Esophagus muscularis mucosa (tissue), 3 donors: ENCODE results near the gene POLE.

Source experiments
- POLR2AphosphoS5 ChIP-seq, 2 donors: sonication (generic); formaldehyde crosslinking; IDR thresholded peaks; one replicate each; pipeline ENCODE4 v1.6.1; 2017; ENCODE audit warnings: antibody characterized with exemption in 2 of 2
- TF ChIP-seq, protein P1 (sequence below), 3 experiments: fragments of 200-600 bp in 2 of 3; fragments of 450-650 bp in 1 of 3; sonication (generic) in 2 of 3; IDR thresholded peaks; one replicate each; pipeline ENCODE4 v1.5.1; 2017 to 2019; ENCODE audit warnings: antibody characterized with exemption in 3 of 3, mild to moderate bottlenecking in 2 of 3, moderate library complexity in 1 of 3

DNA sequence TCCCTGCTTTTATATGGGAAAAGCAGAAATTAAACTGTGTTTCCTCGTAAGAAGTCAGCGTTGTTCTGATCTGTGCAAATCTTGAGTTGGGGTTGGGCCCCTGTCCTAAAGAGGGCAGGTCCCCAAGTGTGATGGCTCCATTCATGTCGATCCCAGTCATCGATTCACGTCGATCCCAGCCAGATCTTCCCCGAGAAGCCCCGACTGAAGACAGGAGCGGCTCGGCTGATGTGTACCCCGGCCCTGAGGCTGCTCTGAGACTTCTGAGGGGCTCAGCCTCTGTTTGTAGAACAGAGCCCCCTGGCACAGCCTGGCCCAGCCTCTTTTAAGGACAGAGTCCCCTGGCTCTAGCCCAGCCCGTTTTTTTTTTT, 32.8 kb upstream of the POLE start:
- TF ChIP-seq, protein P1, sequence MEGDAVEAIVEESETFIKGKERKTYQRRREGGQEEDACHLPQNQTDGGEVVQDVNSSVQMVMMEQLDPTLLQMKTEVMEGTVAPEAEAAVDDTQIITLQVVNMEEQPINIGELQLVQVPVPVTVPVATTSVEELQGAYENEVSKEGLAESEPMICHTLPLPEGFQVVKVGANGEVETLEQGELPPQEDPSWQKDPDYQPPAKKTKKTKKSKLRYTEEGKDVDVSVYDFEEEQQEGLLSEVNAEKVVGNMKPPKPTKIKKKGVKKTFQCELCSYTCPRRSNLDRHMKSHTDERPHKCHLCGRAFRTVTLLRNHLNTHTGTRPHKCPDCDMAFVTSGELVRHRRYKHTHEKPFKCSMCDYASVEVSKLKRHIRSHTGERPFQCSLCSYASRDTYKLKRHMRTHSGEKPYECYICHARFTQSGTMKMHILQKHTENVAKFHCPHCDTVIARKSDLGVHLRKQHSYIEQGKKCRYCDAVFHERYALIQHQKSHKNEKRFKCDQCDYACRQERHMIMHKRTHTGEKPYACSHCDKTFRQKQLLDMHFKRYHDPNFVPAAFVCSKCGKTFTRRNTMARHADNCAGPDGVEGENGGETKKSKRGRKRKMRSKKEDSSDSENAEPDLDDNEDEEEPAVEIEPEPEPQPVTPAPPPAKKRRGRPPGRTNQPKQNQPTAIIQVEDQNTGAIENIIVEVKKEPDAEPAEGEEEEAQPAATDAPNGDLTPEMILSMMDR (IDR thresholded peaks at IDR 0.05), result no peak
- no peak for TF ChIP-seq POLR2AphosphoS5 (IDR thresholded peaks at IDR 0.05)
